GM10248 (cell line): ENCODE results near the gene PRKAR1B.

Experiments used
- CTCF ChIA-PET: fragments of 300-600 bp; sonication (Branson Sonifier 250); formaldehyde crosslinking; extraction: SDS; loops from one replicate; lab custom pipeline; 2021; ENCODE audit warnings: antibody characterized with exemption; lab: Yijun Ruan, JAX
- POLR2A ChIA-PET: fragments of 350-650 bp; sonication (Branson Sonifier 250); formaldehyde crosslinking; extraction: SDS; loops from one replicate; lab custom pipeline; 2020; ENCODE audit warnings: antibody characterized with exemption; lab: Yijun Ruan, JAX
- DNase-seq: peaks from one replicate; pipeline ENCODE4 v3.0.0; 2012; ENCODE audit errors: extremely low spot score
- CTCF ChIP-seq: IDR thresholded peaks from 2 replicates; pipeline ENCODE4 v1.5.1; 2012; ENCODE audit warnings: mild to moderate bottlenecking, low read depth; ENCODE audit errors: extremely low read depth, missing control alignments, control extremely low read depth

PRKAR1B gene

GRCh38 chr7:644381-645305 is 82.4 kb downstream of the PRKAR1B start:
- ChIA-PET POLR2A (no interaction called here), CTCF (no interaction called here)
- TF ChIP-seq CTCF: no peak
- DNase-seq: no peak

GRCh38 chr7:641966-642365 is 85.1 kb downstream of the PRKAR1B start:
- TF ChIP-seq CTCF: no peak
- POLR2A ChIA-PET: no interaction called here
- DNase-seq: no peak
- CTCF ChIA-PET: interaction anchor here (1.0 kb wide), 1 partner anchor 378 kb away, joined by 3 read pairs; no protein-coding TSS in a partner anchor

DNA sequence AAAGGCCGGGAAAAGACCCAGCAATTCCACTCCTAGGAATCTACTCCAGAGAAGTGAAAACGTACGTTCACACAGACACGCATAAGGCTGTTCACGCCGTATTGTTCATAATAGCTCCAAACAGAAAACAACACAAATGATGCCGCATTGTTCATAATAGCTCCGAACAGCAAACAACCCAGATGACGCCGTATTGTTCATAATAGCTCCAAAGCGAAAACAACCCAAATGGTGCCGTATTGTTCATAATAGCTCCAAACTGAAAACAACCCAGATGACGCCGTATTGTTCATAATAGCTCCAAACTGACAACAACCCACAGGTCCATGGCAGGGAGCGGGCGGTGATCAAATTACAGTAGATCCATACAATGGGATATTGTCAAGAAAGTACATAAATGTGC is 85.8 kb downstream of the PRKAR1B start:
- no peak for TF ChIP-seq CTCF
- POLR2A ChIA-PET: no interaction called here
- no peak for DNase-seq
- CTCF ChIA-PET: interaction anchor here (1.0 kb wide), 1 partner anchor 377 kb away, joined by 3 read pairs; no protein-coding TSS in a partner anchor

DNA sequence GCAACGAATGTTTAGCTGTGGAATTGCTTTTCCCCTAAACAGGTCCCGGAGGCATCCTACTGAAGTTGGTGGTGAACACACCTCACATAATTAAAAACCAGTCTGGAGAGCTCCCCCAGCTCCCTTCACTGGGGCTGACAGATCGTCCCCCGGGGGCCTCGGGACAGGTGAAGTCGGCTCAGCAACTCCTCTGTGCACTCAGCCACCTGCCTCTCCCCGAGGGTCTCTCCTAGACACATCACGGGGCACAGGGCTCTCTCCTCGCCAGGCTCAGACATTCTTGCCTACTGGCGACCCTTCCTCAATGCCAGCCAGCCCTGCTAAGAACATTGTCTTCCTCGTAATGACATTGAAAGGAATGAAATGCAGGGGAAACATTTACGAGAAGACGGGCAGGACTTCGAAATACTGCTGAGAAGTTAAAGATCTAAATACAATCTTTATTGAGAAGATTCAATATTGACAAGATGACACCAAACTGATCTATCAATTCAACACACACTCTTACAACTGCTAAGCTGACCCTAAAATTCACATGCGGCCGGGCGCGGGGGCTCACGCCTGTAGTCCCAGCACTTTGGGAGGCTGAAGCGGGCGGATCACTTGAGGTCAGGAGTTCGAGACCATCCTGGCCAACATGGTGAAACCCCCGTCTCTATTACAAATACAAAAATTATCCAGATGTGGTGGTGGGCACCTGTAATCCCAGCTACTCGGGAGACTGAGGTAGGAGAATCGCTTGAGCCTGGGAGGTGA is 88.6 kb downstream of the PRKAR1B start:
- ChIA-PET POLR2A (no interaction called here), CTCF (interaction anchor here (1.3 to 1.4 kb wide), 2 partner anchors 13 to 18 kb away, joined by 3 read pairs; no protein-coding TSS in a partner anchor)
- no peak for DNase-seq
- no peak for TF ChIP-seq CTCF

DNA sequence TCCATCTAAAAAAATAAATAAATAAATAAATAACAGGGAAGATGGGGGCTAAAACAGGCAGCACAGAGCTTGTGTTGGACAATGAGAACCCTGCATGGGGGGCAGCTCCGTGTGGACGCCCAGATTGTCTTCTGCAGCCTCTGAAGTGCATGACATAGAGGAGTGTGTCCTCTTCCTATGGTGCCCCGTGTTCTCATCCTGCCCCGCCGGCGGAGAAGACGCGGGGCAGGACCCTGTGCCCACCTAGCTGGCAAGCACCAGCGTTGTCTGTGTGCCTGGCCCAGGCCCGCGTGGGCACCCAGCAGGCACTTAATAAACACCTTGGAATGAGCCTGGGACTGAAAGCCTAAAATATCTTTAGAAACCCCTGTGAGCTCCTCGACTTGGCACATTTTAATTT is 89.3 kb downstream of the PRKAR1B start:
- POLR2A ChIA-PET: no interaction called here

More for the DNA sequence above, 89.3 kb downstream of the PRKAR1B start:
- CTCF ChIA-PET: interaction anchor here (1.3 to 1.5 kb wide), 3 partner anchors 11 to 17 kb away, joined by 3 to 4 read pairs (median 3); no protein-coding TSS in a partner anchor
- no peak for DNase-seq
- no peak for TF ChIP-seq CTCF
